ENCODE measurements around the gene CLDN14.

DNA sequence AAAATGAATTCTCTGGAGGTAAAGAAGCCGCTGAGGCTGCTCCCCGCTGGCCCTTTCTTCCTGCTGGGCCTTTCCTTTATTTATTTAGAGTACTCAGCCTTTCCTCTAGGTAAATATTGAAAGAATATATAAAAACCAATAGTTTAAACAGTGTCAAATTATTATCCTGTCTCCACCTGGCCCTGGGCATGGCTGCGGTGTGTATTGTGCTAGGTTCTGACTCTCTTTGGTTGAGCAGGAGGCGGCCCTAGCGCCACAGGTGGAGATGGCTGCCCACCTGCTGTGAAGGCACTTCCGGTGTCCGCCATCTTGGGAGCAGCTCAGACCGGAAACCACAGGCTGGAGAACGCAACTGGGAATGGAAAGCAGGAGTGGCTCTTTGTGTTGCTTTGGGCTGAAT is 29.0 kb upstream of the CLDN14 start:
- TF ChIP-seq YY1 (IDR thresholded peaks at IDR 0.05; ENCODE audit: insufficient read depth, insufficient read length): peak; percentile 40
- TF ChIP-seq ZNF274 (IDR thresholded peaks at IDR 0.05; ENCODE audit: low read depth, low read length): no peak
